Ecto neural progenitor cell (in vitro differentiated cells): ENCODE measurements around the gene NGEF.
"Not testable (repeated sequence)": the region's sequence is repeated elsewhere in the genome, so short reads cannot be mapped to it uniquely, and the experiment has no call there.

ENCODE experiments used
- DNase-seq: peaks from one replicate; pipeline ENCODE4 v3.0.0-alpha.2; 2018; ENCODE audit warnings: low spot score

NGEF gene, protein sequence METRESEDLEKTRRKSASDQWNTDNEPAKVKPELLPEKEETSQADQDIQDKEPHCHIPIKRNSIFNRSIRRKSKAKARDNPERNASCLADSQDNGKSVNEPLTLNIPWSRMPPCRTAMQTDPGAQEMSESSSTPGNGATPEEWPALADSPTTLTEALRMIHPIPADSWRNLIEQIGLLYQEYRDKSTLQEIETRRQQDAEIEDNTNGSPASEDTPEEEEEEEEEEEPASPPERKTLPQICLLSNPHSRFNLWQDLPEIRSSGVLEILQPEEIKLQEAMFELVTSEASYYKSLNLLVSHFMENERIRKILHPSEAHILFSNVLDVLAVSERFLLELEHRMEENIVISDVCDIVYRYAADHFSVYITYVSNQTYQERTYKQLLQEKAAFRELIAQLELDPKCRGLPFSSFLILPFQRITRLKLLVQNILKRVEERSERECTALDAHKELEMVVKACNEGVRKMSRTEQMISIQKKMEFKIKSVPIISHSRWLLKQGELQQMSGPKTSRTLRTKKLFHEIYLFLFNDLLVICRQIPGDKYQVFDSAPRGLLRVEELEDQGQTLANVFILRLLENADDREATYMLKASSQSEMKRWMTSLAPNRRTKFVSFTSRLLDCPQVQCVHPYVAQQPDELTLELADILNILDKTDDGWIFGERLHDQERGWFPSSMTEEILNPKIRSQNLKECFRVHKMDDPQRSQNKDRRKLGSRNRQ

GRCh38 chr2:233013027-233013461 is at the start of gene NGEF:
TSS of gene NGEF (minus strand) at chr2:233013256. CDS start at chr2:232974890, 38,366 bp downstream.
- DNase-seq, result no peak

DNA sequence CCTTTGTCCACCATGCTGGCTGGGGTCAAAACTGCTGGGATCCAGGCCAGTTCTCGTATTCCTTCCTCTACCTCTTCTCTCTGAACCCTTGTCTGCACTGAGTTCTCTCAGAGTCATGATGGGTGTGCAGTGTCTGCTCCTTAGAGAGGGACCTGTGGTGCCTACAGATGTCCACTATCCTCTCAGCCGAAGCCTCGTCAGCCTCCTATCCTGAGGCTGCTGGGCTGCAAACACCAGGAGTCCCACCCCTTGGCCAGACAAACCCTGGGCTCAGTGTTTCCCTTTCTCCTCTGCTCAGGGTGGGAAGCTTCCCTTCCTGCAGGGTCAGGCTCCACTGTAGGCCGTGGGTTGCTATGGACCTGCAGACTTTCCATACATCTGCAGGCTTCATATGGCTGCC is 49.4 kb upstream of the NGEF start:
- no peak for DNase-seq

GRCh38 chr2:233061591-233062450 is 48.8 kb upstream of the NGEF start:
- peak; percentile 64 for DNase-seq

GRCh38 chr2:233060980-233061590 is 48.0 kb upstream of the NGEF start:
- DNase-seq, result no peak

- DNase-seq, result no peak
Measured at GRCh38 chr2:233060501-233060979, 47.5 kb upstream of the NGEF start.

DNA sequence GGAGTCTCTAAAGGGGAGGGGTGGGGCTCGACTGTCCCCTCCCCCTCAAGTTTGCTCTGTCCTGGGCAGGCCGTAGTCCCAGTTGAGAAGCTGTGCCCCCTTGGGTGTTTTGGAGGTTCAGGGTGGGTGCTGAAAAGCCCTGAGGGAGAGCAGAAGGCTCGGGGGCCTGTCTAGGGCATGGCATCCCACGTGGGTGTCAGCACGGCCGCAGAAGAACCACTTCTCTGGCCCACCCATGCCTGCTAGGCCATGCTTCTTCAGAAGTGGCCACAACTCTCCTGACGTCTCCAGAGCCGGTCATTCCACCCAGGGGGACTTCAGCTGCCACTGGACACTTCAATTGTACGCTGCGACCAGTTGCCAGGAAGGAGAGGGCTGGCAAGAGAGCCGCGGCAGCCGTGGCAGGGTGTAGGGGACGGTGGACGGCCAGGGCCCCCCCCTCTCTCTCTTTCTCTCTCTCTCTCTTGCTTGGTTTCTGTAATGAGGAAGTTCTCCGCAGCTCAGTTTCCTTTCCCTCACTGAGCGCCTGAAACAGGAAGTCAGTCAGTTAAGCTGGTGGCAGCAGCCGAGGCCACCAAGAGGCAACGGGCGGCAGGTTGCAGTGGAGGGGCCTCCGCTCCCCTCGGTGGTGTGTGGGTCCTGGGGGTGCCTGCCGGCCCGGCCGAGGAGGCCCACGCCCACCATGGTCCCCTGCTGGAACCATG is 46.9 kb upstream of the NGEF start, which contains the start of gene INPP5D:
INPP5D (plus strand) TSS at position 546 of the 704 bp plus-strand sequence; CDS start at position 683, 137 bp downstream.
- DNase-seq, result no peak

GRCh38 chr2:233059547-233059796 is 46.4 kb upstream of the NGEF start:
- no peak for DNase-seq

GRCh38 chr2:233058717-233059546 is 45.9 kb upstream of the NGEF start:
- DNase-seq, result no peak

DNA sequence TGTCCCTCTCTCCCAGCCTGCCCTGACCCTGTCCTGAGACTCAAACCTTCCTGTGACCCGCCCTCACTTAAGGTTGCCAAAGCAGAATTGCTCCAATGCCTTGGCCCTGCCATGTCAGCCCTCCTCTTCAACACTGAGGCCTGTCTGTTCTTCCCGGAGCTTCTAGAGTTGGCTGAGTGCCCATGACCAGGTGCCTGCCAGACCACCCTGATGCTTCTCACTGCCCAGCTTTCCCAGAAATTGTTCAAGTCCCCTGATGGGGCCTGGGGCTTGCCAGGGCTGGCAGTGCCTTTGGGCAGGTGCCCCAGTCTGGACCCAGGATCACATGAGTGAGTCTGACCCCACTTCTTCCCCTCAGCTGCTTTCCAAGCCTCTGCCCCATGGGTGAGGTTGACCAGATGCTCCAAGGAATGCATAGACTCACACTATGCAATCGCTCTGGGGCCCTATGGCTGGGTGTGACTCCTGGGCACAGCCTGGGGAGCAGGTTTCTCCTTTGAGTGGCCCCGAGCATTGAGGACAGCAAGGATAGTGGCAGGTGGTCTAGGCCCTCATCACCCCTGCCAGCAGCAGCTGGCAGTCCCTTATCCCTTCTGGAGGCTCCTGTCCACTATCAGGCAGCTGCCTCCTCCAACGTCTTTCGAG is 44.0 kb upstream of the NGEF start:
- DNase-seq, result no peak

GRCh38 chr2:233055362-233055761 is 42.3 kb upstream of the NGEF start:
- no peak for DNase-seq

GRCh38 chr2:233053928-233054784 is 41.1 kb upstream of the NGEF start:
- peak; percentile 84 for DNase-seq

DNA sequence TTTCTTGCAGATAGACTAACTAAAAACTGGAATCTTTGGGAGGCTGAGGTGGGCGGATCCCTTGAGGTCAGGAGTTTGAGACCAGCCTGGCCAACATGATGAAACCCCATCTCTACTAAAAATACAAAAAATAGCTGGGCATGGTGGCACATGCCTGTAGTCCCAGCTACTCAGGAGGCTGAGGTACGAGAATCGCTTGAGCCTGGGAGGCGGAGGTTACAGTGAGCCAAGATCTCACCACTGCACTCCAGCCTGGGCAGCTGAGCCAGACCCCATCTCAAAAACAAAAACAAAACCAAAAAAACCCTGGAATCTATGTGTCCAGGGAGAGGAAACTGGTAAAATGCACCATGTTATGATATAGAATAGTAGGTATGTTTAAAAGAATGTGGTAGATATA is 39.5 kb upstream of the NGEF start:
- DNase-seq, result not testable (repeated sequence)

DNA sequence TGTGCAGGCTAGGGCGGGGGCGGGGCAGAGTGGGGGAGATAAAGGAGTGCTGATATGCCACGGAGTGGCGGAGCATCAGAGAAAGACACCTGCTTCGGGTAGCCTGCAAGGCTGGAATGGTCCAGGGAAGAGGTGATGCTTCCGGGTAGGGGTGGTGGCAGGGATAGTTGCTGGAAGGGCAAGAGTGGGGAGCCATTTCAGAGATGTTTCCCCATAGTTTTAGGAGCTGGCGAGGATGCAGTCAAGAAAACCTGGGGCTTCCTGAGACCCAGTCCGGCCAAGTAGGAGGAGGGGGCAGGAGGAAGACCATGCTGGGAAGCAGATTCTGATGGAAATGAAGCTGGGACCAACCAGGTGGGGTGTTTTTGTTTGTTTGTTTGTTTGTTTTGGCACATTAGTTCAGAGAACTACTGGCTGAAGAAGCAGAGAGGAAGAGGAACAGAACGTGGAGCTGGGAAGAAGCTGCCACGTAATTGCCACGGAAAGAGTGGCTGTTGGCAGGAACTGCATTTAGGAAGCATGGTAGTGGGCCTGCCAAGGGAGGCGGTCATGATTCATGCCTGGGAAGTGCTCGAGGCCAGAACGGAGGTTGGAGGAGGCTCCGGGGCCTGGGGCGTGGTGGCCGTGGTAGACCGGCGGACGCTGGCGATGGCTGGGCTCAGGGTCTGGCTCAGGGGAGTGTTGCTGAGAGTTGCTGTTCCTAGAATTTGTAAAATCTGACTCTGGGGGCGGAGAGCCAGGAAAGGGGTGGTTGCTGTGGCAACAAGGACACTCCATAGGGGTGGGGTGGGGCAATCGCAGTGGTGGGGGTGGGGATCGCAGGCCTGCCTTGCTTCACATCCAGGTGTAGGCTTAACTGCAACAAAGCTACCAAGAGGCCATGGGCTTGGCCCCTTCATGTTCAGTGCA is 38.4 kb upstream of the NGEF start:
- DNase-seq, result no peak

DNA sequence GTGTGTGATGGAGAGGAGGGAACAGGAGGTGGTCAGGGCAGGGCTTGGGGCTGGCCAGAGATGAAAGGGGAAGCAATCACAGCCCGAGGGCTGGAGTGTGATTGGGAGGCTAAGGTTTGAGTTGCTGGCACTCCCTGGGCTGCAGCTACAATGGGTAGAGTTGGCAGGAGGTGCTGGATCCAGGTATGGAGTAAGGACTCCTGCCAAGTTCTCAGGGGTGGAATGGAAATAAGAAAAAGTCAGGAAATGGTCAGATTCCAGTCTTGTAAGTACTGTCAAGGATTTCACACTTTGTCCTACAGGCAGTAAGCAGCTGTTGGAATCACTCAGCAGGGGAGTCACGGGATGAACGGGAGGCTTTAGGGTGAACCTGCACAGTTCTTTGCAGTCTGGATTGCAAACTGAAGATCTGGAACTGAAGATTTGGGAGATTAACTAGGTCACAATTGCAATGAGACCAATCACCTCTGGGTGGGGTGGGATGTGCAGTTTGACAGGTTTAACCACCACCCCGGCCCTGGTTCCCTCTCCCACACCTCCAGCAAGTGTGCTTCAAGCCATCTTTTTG is 36.2 kb upstream of the NGEF start:
- DNase-seq, result no peak

DNA sequence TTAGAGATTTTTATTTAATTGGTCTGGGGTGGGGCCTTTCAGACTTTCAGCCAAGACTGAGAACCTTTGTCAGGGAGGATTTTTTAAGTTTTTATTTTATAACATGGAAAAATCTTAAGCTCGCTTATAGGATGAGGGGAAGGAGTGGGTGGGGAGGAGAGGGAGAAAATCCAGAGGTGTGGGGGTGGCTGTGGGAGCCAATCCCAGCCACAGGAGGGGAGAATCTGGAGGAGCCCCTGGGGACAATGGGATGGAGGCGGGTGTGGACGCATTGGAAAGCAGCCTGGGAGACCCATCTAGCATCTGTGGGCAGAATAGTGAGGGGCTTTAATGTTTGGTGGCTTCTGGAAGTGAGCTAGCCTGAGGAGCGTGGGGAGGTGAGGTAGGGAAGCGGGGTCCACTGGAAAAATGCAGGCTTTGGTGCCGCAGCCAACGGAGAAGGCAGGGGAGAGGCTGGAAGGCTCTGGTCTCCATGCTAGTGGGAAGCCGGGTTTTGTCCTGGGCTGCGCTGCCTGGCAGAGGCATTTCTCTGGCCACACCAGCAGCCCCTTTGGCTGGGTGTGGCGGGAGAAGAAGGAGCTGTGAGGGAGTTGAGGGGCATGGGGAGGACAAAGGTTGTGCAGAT is 35.6 kb upstream of the NGEF start:
- DNase-seq, result no peak

- no peak for DNase-seq
Measured at GRCh38 chr2:233047667-233048066, 34.6 kb upstream of the NGEF start.

DNA sequence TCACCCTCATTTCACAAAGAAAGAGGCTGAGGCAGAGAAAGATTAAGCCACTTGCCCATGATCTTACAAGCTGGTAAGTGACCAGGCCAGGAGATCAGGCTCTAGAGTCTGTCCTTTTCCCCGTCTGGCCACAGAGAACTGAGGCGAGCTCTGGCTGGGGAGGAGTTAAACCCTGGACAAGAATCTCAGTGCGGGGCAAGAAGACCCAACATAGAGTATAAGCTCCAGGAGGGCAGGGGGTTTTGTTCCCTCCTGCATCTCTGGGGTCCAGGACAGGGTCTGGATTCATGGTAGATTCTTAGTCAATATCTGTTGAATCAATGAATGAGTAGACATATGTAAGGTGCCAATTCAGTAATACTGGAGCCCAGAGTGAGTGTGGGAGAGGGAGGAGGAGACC is 34.1 kb upstream of the NGEF start:
- DNase-seq, result no peak
